Inferior parietal cortex (tissue), 1 donor: Measurements from ENCODE around the gene PDAP1.
A peak's percentile ranks its signal among the peaks of the same experiment; 100 is the strongest.

ENCODE experiments used
- DNase-seq: peaks from one replicate; pipeline ENCODE4 v3.0.0-alpha.2; 2016; ENCODE audit errors: extremely low spot score

Gene PDAP1

DNA sequence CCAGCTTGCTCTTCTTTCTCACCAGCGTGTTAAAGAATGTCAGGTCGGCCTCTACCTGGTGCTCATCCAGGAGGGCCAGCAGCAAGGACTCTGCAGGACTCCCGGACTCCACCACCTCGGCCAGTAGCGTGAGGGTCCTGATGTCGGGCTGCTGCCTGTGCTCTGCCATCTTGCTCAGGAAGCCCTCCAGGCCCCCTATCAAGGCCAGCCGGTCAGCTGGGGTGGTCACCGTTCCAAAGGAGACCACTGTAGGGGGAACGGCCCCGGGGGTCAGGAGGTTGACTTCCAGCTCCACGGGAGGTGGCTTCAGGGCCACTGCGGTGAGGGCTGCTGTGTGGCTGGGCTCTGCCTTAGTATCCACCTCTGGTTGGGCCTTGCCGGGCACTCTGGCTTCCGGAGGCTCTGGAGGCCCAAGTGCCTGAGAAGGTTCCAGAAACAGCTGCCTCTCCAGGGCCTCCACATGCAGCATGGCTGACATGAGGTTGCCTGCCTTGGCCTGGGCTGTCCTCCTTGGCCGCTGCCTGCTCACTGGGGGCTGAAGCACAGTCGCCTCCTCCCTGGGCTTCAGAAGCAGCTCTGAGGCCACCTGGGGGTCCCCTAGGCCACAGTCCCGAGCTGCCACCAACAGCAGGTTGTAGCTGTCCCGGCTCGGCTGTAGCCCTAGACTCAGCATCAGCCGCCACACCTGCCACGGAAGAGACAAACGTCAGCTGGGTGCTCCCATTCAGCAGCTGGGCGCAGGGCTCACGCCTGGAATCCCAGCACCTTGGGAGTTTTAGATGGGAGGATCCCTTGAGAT is 16.7 kb upstream of the PDAP1 start:
- DNase-seq = no peak

DNA sequence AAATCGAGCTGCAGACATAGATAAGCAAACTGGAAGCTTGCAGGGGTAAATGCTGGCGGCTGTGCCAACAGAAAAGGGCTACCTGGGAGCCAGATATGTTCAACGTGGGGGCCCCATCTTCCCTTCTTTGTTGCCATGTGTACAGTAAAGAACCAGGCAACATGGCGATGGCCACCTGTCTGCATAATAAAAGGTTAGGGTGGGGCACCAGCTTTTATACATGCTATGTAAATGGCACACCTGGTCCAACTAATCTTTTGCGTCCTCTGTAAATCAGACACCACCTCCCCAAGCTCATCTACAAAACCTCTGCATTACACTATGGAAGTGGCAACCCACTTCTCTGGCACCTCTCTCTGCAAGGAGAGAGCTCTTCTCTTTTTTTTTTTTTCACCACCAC is 14.2 kb upstream of the PDAP1 start:
- DNase-seq = no peak

DNA sequence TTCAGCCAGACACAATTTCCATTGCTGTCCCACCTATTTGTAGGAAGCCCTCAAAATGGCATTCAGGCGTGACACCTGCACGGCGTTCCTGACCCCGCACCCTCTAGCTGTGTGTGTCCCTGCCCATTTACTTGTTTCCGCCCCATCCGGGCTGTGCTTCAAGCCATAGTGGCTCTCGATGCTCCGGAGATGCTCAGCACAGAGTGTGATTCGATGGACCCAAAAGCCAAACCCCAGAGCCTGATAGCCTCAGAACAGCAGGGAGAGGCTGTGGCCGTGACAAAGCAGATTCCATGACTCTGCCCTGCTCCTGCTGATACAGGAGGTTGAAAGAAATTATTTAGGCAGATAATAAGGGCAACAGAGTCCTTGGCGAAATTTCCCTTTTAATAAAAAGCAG is 13.8 kb upstream of the PDAP1 start:
- no peak for DNase-seq

DNA sequence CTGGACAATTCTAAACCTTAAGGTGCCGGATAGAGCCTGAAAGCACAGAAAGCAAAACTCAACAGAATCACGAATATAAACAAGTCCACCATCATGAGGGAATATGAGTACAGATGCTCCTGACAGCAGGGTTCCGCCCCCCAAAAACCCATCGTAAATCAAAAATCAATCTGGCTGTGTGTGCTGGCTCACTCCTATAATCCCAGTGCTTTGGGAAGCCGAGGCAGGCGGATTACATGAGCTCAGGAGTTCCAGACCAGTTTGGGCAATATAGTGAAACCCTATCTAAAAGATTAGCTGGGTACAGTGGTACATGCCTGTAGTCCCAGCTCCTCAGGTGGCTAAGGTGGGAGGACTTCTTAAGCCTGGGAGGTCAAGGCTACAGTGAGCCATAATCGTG is 12.6 kb upstream of the PDAP1 start:
- DNase-seq = no peak

DNA sequence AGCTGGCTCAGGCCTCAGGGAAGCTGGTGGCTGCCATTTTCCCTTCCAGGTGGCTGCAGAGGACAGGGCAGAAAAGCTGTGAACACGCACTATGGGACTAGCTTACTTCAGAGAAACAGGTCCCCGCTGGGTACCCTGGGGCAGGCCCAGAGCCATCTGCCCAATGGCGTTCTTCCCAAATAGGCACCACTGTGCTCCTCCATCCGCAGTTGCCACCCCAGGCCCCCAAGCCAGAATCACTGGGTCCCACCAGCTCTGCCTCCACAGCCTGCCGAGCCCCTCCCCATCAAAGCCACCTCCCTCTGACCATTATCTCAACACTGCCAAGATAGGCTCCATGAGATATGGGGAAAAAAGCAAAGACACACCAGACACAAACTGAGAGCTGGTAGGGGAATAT is 11.8 kb upstream of the PDAP1 start:
- DNase-seq = no peak

DNA sequence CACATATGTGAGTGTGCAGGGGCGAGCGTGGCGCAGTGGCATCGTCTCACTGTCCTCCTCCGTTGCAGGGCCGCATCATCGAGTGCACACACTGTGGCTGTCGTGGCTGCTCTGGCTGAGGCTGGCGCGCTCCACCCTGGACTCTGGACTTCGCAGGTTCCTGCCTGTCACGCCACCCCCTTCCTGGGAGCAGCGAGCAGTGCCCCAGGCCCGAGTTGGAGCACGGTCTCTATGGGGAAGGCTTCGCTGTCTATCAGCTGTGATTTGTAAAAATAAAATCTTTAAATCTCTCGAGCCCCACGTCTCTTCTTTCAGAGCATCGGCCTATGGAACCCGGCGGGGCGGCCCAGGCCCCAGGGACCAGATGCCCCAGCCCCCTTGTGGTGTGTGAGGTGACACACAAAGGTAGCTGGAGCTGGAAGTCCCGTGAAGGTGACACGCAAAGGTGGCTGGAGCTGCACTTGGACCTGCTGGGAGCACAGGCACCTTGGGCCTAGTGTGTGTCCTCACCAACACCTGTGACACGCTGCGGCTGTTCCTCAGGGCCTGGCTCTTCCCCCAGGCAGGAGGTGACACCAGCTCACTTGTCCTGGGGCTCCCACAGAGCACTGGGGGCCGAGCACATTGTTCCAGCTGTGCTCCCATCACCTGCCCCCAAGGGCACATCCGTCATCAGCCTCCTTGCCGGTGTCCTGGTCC is 11.1 kb upstream of the PDAP1 start:
- no peak for DNase-seq

DNA sequence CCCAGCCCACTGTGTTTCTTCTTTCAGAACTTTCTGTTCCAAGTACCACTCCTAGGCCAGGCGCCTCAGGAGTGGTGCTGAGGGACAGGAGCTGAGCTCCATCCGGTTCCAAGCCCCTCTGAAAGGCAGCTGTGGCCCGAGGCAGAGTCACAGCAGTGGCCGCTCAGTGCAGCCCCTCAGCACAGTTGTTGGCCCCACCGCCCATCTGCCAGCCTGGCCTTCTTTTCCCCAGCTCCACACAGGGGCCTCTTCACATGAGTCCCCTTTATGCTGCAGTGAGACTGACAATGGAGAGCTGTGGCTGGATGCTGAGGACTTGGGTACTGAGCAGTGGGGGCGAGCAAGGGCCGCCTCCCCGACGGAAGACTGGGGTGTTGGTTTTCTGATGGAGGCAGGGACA is 9.9 kb upstream of the PDAP1 start:
- no peak for DNase-seq

DNA sequence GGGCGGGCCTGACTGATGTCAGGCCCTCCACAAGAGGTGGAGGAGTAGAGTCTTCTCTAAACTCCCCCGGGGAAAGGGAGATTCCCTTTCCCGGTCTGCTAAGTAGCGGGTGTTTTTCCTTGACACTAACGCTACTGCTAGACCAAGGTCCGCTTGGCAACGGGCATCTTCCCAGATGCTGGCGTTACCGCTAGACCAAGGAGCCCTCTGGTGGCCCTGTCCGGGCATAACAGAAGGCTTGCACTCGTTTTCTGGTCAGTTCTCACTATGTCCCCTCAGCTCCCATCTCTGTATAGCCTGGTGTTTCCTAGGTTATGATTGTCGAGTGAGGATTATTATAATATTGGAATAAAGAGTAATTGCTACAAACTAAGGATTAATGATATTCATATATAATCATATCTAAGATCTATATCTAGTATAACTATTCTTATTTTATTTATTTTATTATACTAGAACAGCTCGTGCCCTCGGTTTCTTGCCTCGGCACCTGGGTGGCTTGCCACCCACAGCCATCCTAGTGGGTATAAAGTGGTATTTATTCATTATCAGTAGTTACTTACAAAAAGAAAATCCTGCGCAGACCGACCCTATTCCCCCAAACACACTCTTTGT is 7.2 kb upstream of the PDAP1 start:
- DNase-seq = peak; percentile 45

DNA sequence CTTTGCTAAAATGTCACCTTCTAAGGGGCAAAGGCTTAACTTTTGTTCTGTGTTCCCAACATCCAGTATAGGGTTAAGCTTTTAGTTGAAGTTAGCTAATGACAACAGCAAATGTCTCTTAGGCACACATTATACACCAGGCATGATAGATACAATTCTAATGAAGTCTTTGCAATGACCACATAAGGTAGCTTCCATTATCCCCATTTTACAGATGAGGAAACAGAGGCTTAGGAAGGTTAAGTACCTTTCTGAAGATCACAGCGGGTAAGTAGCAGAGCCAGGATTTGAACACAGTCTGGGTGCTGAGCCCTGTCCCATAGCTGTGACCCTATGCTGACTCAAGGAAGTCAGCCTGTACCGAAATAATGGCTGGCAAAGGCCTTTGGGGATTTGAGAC is 2.2 kb upstream of the PDAP1 start:
- no peak for DNase-seq

DNA sequence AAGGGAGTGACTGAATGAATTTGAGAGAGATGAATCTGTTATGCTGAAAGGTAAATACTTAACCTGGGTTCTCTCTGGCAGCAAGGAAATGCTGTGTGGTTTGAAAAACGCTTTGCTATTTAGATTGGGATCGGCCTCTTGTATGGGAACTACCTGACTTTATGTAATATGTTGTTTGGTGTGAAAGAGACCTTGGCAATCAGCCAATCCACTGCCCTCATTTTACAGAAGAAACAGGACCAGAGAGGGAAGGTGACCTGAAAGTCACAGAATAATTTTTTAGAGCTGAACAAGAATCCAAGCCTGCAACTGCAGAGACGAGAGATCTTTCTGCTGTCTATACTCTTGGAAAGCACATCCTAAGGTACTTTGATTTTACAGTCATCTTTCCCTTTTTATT is 1.4 kb upstream of the PDAP1 start:
- no peak for DNase-seq

DNA sequence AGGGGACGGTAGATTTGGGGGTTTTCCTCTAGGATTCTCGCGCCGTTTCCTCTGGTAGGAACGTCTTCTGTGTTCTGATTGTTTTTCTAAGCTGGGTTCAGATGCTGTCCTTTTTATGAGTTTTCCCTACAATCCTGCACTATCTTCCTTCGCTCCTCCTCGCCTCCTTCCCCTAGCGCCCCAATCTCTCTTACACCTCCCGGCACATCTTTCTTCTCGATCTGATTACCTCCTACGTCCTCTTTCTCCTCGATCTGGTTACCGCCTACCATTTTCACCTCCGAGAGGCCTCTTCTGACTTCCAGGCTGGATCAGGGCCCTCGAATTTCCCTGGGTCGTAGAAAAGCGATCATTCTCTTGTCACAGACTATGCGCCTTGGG is 785 bp upstream of the PDAP1 start:
- DNase-seq = no peak

DNA sequence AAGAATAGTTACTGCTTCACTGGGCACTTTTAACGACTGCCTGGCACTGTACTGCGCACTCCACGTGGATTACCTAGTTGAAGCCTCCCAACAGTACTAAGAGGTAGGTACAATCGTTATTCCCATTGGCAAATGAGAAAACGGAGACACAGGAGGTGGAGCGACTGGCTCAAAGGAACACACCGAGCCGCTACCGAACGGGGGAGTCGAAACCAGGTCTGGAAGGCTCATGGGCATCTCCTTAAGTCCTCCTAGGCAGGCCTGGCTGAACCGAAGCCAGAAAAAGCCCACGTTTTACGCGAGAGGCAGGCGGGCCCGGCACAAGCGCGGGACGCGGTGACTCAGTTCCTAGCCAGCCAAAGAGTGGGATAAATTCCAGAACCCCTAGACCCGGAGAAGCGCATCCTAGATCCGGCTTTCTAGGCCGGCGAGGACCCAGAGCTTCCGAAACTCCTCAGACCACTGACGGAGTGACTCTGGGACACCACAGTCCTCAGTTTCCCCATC is 472 bp downstream of the PDAP1 start:
- DNase-seq = peak; percentile 28

DNA sequence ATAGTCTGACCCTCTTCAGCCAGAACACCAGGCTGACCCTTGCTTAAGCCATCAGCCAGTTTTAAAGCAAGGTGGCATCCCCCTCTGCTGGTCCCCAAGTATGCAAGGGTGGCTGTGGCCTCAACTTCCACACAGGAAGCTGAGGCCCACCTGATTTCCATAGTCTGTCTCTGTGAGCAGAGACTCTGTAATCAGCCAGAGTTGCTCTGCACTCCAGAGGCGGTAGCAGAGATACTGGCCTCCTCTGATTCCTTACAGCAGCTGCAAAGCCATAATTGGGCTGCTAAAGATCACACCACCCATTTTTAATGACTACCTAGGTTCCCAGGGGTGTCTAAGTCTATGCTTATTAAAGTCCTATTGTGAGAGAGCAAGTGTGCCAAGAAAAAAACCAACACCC is 1.8 kb downstream of the PDAP1 start:
- DNase-seq = no peak

DNA sequence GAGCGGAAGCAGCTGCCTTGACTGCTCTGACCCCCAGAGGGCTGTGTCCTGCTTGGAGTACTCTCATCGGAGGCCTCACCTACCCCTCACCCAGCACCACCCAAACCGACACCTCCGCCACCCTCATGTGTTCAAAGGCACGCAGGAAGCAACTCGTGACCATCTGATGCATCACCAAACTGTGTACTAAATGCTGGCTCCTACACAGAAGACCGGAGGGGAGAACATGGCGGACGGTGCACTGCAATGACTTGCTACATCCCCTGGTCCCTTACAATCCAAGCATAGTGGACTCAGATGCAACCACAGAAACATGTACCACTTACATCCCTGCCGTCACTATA is 3.4 kb downstream of the PDAP1 start:
- no peak for DNase-seq

DNA sequence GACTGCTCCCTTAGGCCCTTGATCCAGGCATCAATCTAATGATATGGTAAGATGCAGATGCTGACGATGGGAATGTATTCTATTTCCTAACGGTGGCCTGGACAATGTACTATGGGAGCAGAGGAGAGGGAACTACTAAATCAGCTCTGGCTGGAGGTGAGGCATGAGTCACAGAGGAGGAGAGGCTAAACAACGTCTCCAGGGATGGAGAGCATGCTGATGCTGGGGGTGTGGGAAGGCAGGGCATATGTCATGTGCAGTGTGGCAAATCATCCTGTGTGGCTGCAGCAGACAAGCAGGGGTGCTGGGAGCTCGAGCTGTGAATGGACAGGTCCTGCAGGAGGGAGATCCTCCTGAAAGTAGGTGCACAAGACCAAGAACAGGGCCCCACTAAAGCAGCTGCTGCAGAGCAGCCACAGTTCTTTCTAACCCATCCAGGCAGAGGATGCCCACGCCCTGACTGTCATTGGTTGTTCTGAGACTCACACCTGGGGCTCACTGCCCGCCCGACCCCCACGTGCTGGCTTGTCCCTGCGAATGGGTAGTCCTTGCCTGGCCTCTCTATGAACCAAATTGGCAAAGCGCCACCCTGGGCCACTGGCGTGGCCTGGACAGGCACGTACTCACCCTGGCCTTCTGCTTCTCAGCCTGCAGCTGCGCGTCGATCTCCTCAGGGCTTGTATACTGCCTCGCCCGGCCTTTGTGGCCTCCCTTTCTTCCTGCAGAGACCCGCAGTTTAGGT is 4.0 kb downstream of the PDAP1 start:
- no peak for DNase-seq

DNA sequence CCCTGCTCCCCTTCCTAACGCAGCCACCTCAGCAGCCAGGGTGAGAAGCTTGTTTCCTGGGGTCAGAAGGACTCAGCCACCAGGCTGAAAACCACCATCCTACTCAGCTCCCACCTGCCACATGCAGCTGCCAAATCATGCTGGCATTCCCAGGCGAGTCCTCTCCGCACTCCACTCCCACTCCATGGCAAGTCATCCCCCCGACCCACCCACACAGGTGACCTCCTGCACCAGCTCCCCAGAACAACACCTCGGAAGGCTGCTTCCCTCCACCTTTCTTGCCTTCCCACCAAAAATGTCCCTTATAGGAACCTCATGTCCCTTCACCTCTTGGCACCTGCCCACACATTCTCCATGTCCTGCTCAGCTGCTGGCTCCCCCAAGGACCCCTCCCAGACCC is 4.6 kb downstream of the PDAP1 start:
- DNase-seq = no peak

DNA sequence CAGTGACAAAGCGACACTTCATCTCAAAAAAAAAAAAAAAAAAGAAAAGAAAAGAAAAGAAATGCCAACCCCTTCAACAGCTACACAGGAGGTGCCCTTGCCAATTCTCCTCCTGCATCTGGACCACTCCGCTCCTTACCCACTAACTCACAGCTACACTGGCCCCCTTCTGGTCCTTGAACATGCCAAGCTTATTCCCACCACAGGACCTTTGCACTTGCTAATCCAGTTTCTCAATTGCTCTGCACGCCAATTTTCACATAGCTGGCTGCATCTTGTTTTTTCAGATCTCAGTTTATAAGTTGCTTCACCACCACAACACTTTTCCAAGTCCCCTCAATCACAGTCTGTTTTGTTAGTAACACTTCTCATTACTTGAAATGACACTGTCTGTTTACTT is 5.5 kb downstream of the PDAP1 start:
- DNase-seq = no peak

DNA sequence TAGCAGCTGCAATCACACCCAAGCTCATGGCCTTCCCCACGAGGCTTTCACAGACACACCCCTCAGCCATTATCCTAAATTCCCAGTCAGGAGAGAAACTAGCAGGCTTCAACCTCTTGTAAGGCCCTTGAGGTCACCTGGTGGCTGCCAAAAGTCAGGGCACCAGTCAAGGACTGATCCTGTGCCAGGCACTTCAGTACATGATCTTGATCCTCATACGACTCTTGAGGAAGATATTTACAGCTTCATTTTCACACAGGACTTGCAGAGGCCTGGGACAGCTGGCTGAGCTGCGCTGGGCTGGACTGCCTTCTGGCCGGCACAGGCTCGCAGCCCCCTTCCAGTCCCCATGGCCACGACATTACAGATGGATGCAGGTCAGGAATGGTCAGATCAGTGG is 8.8 kb downstream of the PDAP1 start:
- DNase-seq = no peak

DNA sequence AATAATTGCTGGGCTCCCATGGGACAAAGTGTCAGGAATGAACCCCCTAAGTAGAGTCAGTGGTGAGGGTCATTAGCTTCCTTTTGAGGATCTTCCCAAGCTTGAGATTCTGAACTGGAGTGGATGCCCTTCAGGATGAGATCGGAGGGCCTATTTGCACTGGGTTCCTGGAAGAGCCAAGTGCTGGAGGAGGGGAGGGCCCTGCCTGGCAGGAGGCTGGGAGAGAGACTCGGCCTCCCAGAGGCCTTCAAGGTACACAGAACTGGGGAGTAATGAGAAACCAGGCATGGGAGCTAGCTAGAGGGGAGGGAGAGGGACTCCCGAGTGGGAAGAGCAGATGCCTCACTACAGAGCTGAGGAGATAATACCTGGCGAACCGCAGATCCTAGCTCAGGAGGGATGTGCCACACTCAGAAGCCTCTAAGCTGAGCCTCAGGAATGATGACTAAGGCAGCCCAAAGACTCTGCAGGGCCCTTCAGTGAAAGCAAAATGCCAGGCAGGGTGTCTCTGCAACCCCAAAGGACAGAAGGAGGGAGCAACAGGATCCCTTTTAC is 9.4 kb downstream of the PDAP1 start:
- DNase-seq = no peak

DNA sequence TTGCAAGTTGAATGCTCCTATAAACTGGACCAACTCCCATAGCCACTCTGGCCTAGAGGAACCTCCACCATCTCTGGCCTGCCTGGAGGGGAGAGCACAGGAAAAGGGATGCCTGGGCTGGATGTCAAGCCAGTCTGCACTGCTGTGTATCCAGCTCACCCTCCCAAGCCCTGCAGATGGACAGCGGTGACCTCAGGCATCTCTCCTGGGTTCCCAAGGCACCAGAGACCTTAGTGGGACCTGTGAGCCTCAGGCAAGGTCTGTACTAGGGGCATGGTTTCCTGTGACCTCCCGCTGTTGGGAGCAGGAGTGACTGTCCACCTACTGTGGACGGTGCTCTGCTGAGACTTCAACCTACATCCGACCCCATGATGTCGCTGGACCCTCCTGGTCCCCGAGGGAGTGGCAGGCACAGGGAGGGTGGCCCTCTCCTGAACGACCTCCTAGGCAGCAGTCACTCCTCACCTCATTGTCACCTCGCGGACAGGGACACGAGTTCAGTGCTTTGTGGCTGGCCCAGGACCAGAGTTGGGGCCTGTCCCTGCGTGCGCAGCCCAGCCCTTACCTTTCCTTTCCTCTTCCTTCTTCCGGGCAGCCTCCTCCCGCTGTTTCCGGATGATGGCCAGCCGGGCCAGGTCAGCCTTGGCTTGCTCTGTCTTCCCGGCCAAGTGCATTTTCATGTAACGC is 11.0 kb downstream of the PDAP1 start:
- DNase-seq = no peak
